ENCODE results near the gene JPH2.

Gene JPH2

DNA sequence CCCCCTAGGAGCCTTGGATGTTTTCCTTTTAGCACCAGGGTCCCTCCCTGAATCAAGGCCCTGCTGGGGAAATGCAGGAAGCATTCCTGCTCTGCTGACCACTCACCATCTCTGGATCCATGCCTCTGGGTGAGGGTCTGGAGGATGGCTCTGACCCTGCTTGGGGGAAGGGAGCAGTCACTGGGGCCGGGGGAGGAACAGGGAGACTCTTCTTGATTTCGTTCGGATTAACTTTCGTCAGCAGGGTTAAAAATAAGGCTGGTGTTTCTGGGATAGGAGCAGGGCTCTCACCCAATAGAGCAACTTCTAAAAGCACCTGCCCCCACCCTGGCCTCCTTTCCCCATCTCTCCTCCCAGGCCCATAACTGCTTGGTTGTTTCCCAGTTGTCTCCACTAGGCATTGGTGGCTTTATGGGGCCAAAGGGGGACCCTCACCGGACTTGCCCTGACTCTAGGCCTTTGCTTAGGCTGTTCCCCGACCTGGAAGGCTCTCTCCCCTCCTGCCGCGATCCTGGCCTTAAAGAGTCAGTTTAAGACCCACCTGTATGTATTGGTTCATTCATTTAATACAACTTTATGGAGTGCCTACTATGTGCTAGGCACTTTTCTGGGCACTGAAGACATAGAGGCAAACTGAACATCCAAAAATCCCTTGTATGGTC, 63.0 kb downstream of the JPH2 start:
- no peak for DNase-seq (ENCODE audit: low read depth in 1 of 2, low spot score in 1 of 2)
- TF ChIP-seq SPI1 (IDR thresholded peaks at IDR 0.05; ENCODE audit: borderline replicate concordance, low read depth) (no peak), GABPA (IDR thresholded peaks at IDR 0.05; ENCODE audit: low read depth) (no peak), POLR2AphosphoS5 (IDR thresholded peaks at IDR 0.05; ENCODE audit: low read depth) (no peak)
- TF ChIP-seq, protein P1, sequence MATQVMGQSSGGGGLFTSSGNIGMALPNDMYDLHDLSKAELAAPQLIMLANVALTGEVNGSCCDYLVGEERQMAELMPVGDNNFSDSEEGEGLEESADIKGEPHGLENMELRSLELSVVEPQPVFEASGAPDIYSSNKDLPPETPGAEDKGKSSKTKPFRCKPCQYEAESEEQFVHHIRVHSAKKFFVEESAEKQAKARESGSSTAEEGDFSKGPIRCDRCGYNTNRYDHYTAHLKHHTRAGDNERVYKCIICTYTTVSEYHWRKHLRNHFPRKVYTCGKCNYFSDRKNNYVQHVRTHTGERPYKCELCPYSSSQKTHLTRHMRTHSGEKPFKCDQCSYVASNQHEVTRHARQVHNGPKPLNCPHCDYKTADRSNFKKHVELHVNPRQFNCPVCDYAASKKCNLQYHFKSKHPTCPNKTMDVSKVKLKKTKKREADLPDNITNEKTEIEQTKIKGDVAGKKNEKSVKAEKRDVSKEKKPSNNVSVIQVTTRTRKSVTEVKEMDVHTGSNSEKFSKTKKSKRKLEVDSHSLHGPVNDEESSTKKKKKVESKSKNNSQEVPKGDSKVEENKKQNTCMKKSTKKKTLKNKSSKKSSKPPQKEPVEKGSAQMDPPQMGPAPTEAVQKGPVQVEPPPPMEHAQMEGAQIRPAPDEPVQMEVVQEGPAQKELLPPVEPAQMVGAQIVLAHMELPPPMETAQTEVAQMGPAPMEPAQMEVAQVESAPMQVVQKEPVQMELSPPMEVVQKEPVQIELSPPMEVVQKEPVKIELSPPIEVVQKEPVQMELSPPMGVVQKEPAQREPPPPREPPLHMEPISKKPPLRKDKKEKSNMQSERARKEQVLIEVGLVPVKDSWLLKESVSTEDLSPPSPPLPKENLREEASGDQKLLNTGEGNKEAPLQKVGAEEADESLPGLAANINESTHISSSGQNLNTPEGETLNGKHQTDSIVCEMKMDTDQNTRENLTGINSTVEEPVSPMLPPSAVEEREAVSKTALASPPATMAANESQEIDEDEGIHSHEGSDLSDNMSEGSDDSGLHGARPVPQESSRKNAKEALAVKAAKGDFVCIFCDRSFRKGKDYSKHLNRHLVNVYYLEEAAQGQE (IDR thresholded peaks at IDR 0.05; ENCODE audit: insufficient replicate concordance, low read depth), result no peak
- TF ChIP-seq, protein P2, sequence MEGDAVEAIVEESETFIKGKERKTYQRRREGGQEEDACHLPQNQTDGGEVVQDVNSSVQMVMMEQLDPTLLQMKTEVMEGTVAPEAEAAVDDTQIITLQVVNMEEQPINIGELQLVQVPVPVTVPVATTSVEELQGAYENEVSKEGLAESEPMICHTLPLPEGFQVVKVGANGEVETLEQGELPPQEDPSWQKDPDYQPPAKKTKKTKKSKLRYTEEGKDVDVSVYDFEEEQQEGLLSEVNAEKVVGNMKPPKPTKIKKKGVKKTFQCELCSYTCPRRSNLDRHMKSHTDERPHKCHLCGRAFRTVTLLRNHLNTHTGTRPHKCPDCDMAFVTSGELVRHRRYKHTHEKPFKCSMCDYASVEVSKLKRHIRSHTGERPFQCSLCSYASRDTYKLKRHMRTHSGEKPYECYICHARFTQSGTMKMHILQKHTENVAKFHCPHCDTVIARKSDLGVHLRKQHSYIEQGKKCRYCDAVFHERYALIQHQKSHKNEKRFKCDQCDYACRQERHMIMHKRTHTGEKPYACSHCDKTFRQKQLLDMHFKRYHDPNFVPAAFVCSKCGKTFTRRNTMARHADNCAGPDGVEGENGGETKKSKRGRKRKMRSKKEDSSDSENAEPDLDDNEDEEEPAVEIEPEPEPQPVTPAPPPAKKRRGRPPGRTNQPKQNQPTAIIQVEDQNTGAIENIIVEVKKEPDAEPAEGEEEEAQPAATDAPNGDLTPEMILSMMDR (IDR thresholded peaks at IDR 0.05; ENCODE audit: insufficient read depth, low read length), result no peak
- Histone ChIP-seq H3K4me3 (replicated peaks; ENCODE audit: insufficient read depth, low read length) (no peak overlapping the region), H3K27ac (replicated peaks) (no peak overlapping the region), H3K27me3 (ENCODE audit: insufficient read depth, poor library complexity, severe bottlenecking) (no peaks in the 10 kb centered on the region)

DNA sequence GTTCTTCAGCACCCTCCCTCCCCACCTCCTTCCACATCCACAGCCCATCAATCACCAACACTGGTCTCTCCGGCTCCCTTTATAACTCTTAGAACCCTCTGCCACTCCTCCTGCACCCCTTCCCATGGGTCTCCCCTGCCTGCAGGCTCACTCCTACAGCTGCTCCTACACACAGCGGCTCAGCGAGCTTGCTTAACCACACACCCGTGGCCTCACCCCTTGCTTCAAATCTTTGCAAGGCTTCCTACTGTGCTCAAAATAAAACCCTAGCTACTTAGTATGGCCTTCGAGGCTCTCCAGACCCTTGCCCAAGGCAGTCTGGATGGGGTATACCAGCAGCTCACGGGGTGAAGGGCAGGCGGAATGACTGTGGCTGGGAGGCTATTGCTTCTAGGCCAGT, 63.7 kb downstream of the JPH2 start:
- H3K27ac ChIP-seq (replicated peaks), result no peak overlapping the region

DNA sequence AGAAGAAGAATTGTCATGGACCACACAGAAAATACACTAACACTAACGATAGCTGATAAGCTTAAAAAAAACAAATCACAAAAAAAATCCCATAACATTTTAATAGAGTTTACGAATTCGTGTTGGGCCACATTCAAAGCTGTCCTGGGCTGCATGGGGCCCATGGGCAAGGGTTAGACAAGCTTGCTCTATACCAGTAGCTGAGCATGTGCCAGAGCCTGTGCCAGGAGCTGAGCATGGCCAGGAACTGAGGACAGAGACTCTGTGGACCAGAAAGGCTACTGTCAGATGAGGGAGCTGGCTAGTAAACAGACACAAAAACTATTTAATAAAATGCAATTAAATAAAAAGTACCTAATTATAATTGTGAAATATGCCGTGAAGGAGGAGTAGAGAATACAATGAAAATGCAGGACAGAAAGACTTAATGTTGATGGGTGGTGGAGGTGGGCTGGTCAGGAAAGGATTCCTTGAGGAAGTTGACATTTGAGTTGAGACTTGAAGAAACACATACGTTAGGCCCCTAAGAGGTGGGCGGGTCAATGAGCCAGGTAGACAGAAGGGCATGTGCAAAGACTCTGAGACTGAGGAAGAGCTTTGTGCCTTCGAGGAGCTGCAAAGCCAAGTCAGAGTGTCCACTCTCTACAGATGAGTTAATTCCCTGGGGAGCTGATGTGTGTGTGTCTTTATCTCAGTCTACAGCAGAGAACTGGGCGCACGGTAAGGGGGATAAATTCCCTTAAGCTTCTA, 66.1 kb downstream of the JPH2 start:
- Histone ChIP-seq H3K27ac (replicated peaks) (no peak overlapping the region), H3K4me3 (replicated peaks; ENCODE audit: insufficient read depth, low read length) (no peak overlapping the region), H3K27me3 (ENCODE audit: insufficient read depth, poor library complexity, severe bottlenecking) (no peaks in the 10 kb centered on the region)
- TF ChIP-seq, protein P2 (IDR thresholded peaks at IDR 0.05; ENCODE audit: insufficient read depth, low read length), result no peak
- TF ChIP-seq GABPA (IDR thresholded peaks at IDR 0.05; ENCODE audit: low read depth), result no peak
- DNase-seq (ENCODE audit: low read depth in 1 of 2, low spot score in 1 of 2), result no peak

More for the DNA sequence above, 63.7 kb downstream of the JPH2 start:
- H3K27me3 ChIP-seq (ENCODE audit: insufficient read depth, poor library complexity, severe bottlenecking), result no peaks in the 10 kb centered on the region
- H3K4me3 ChIP-seq (replicated peaks; ENCODE audit: insufficient read depth, low read length), result no peak overlapping the region
- DNase-seq (ENCODE audit: low read depth in 1 of 2, low spot score in 1 of 2), result no peak
- TF ChIP-seq, protein P1 (IDR thresholded peaks at IDR 0.05; ENCODE audit: insufficient replicate concordance, low read depth), result no peak
- TF ChIP-seq, protein P2 (IDR thresholded peaks at IDR 0.05; ENCODE audit: insufficient read depth, low read length), result no peak
- TF ChIP-seq POLR2AphosphoS5 (IDR thresholded peaks at IDR 0.05; ENCODE audit: low read depth), result no peak
- no peak for TF ChIP-seq SPI1 (IDR thresholded peaks at IDR 0.05; ENCODE audit: borderline replicate concordance, low read depth)
- no peak for TF ChIP-seq GABPA (IDR thresholded peaks at IDR 0.05; ENCODE audit: low read depth)

All from HL-60 (cell line).